HepG2 (cell line): Measurements from ENCODE around the gene EMP2. TPM values are rescaled to one million over a fixed set of nuclear protein-coding genes. Genes with fewer than 3 reads are reported as not detected.
A peak's percentile ranks its signal among the peaks of the same experiment; 100 is the strongest.

ENCODE experiments used
- ARID5B ChIP-seq: IDR thresholded peaks from 2 replicates; pipeline ENCODE4 v1.4.0; 2020; ENCODE audit warnings: mild to moderate bottlenecking, missing genetic modification reagents
- ATRX ChIP-seq: sonication (generic); formaldehyde crosslinking; IDR thresholded peaks from 2 replicates; pipeline ENCODE4 v1.4.0; 2020; ENCODE audit warnings: missing genetic modification reagents, borderline replicate concordance
- CENPBD1 ChIP-seq: sonication (generic); formaldehyde crosslinking; IDR thresholded peaks from 2 replicates; pipeline ENCODE4 v1.8.0; 2022; ENCODE audit warnings: missing genetic modification reagents, low read depth, mild to moderate bottlenecking, borderline replicate concordance
- ERF ChIP-seq: IDR thresholded peaks from 2 replicates; pipeline ENCODE4 v1.6.1; 2018; ENCODE audit warnings: missing biosample characterization, missing genetic modification reagents
- ETV5 ChIP-seq: IDR thresholded peaks from 2 replicates; pipeline ENCODE4 v1.6.1; 2018; ENCODE audit warnings: missing biosample characterization, missing genetic modification reagents, inconsistent platforms, borderline replicate concordance
- GATA4 ChIP-seq: sonication (generic); IDR thresholded peaks from 2 replicates; pipeline ENCODE4 v1.6.1; 2016; ENCODE audit warnings: antibody characterized with exemption, low read depth, borderline replicate concordance
- NR2C2 ChIP-seq: sonication (generic); formaldehyde crosslinking; IDR thresholded peaks from 2 replicates; pipeline ENCODE4 v1.4.0; 2020; ENCODE audit warnings: missing genetic modification reagents, mild to moderate bottlenecking, moderate library complexity, borderline replicate concordance
- NR2F6 ChIP-seq, 2 experiments: IDR thresholded peaks; 2 replicates each; pipeline ENCODE4 v1.6.1; 2016; ENCODE audit warnings: antibody characterized with exemption in 1 of 2, mild to moderate bottlenecking in 1 of 2
- PITX1 ChIP-seq: sonication (generic); formaldehyde crosslinking; IDR thresholded peaks from 2 replicates; pipeline ENCODE4 v1.5.1; 2020; ENCODE audit warnings: mild to moderate bottlenecking, missing genetic modification reagents
- SOX6 ChIP-seq, 2 experiments: fragments of 450-650 bp in 1 of 2; sonication (generic) in 1 of 2; formaldehyde crosslinking in 1 of 2; IDR thresholded peaks; 2 replicates each; pipeline versions ENCODE4 v1.4.0 to v1.6.1; 2017 to 2020; ENCODE audit warnings: antibody characterized with exemption in 1 of 2, mild to moderate bottlenecking in 1 of 2, missing genetic modification reagents in 1 of 2
- SRY ChIP-seq: sonication (generic); formaldehyde crosslinking; IDR thresholded peaks from 2 replicates; pipeline ENCODE4 v1.8.0; 2022; ENCODE audit warnings: mild to moderate bottlenecking, missing genetic modification reagents
- YEATS4 ChIP-seq: sonication (generic); formaldehyde crosslinking; IDR thresholded peaks from 2 replicates; pipeline ENCODE4 v1.4.0; 2020; ENCODE audit warnings: missing genetic modification reagents, borderline replicate concordance
- ZFX ChIP-seq: sonication (generic); formaldehyde crosslinking; IDR thresholded peaks from 2 replicates; pipeline ENCODE4 v1.4.0; 2020; ENCODE audit warnings: mild to moderate bottlenecking, low read depth, missing genetic modification reagents, moderate library complexity
- ZMYM4 ChIP-seq: sonication (generic); formaldehyde crosslinking; IDR thresholded peaks from 2 replicates; pipeline ENCODE4 v1.8.1; 2023; ENCODE audit warnings: mild to moderate bottlenecking, missing genetic modification reagents
- ZNF350 ChIP-seq: sonication (generic); formaldehyde crosslinking; IDR thresholded peaks from 2 replicates; pipeline ENCODE4 v1.4.0; 2020; ENCODE audit warnings: mild to moderate bottlenecking, low read depth, missing genetic modification reagents, borderline replicate concordance
- ZNF543 ChIP-seq: sonication (generic); formaldehyde crosslinking; IDR thresholded peaks from 2 replicates; pipeline ENCODE4 v1.4.0; 2020; ENCODE audit warnings: mild to moderate bottlenecking, missing genetic modification reagents
- ZNF746 ChIP-seq: sonication (generic); formaldehyde crosslinking; IDR thresholded peaks from 2 replicates; pipeline ENCODE4 v1.8.0; 2022; ENCODE audit warnings: mild to moderate bottlenecking, missing genetic modification reagents
- ZNF816 ChIP-seq: sonication (generic); formaldehyde crosslinking; IDR thresholded peaks from 2 replicates; pipeline ENCODE4 v1.8.0; 2022; ENCODE audit warnings: missing genetic modification reagents, mild to moderate bottlenecking, borderline replicate concordance
- ZSCAN29 ChIP-seq: sonication (generic); formaldehyde crosslinking; conservative IDR thresholded peaks from 2 replicates; pipeline ENCODE4 v1.4.0; 2020; ENCODE audit warnings: mild to moderate bottlenecking, missing genetic modification reagents
- polyA plus RNA-seq, 8 experiments: library from polyadenylated mRNA; depleted of rRNA in 3 of 8; stranded (reverse) in 7 of 8; unstranded in 1 of 8; fragments of >200 nt; fragmentation: Illumina TruSeq in 4 of 8; extraction: Trizol in 4 of 8; gene quantifications; 2 replicates each; pipeline versions ENCODE4 v1.2.1 to v1.2.3, GENCODE V29; 2011 to 2016; ENCODE audit warnings: low read depth in 4 of 8, missing spikeins in 1 of 8, mixed read lengths in 1 of 8; ENCODE audit not compliant: insufficient read depth in 1 of 8
- total RNA-seq, 5 experiments: library from RNA; depleted of rRNA; stranded (reverse); fragments of >200 nt; fragmentation: Illumina TruSeq; extraction: Trizol; gene quantifications; 2 replicates each; pipeline ENCODE4 v1.2.3, GENCODE V29; 2016; ENCODE audit warnings: low read depth in 1 of 5
- TF ChIP-seq, protein P1 (sequence below): sonication (generic); formaldehyde crosslinking; IDR thresholded peaks from 2 replicates; pipeline ENCODE4 v1.5.0; 2020; ENCODE audit warnings: missing genetic modification reagents, mild to moderate bottlenecking, borderline replicate concordance
- TF ChIP-seq, protein P2 (sequence below): sonication (generic); formaldehyde crosslinking; IDR thresholded peaks from 2 replicates; pipeline ENCODE4 v1.4.0; 2020; ENCODE audit warnings: missing genetic modification reagents, mild to moderate bottlenecking, borderline replicate concordance

EMP2 gene
- total and polyA plus RNA-seq, 2 of the 13 experiments (the other 11 are each of a cell fraction or from before 2014, with no cell fraction given): 24.6 to 91.2 TPM

DNA sequence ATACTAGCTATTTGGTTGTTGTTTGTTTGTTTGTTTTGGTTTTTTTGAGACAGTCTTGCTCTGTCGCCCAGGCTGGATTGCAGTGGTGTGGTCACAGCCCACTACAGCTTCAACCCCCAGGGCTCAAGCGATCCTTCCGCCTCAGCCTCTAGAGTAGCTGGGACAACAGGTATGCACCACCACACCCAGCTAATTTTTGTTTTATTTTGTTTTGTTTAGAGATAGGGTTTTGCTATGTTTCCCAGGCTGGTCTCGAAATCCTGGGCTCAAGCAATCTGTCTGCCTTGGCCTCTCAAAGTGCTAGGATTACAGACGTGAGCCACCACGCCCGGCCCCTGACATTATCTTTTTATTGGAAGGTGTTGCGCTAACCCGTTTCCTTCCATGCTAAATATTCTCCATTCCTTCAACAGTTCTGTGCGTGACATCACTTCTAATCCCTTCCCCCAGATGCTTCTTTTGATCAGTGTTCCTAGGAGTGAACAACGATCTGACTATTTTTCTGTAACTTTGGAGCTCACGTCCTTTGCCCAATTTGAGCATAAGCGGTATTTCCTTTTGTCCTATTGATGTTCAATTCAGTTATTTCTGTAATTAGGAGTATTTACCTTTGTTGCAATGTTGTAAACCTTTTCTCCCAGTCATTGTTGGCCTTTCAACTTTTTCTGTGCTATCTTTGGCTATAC, 30.2 kb upstream of the EMP2 start (continued):
- peak; percentile 60; the same call in 1 of the 2 replicates for TF ChIP-seq ZNF350 (CRISPR knock-in tag)
- peak; percentile 86; the same call in 1 of the 2 replicates for TF ChIP-seq GATA4
- TF ChIP-seq ARID5B: peak; percentile 95
- no peak for TF ChIP-seq ZMYM4
- TF ChIP-seq ZFX: peak; percentile 43; the same call in 1 of the 2 replicates
- TF ChIP-seq, protein P1, sequence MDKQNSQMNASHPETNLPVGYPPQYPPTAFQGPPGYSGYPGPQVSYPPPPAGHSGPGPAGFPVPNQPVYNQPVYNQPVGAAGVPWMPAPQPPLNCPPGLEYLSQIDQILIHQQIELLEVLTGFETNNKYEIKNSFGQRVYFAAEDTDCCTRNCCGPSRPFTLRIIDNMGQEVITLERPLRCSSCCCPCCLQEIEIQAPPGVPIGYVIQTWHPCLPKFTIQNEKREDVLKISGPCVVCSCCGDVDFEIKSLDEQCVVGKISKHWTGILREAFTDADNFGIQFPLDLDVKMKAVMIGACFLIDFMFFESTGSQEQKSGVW (CRISPR knock-in tag): no peak
- TF ChIP-seq SOX6 (IDR thresholded peaks at IDR 0.05): no peak
- TF ChIP-seq SOX6 (CRISPR knock-in tag; IDR thresholded peaks at IDR 0.05): peak; percentile 96
- no peak for TF ChIP-seq ATRX
- 0 out of 2 replicates have a peak, but pooled peaks have one; percentile 37 for TF ChIP-seq NR2C2 (CRISPR knock-in tag)
- no peak for TF ChIP-seq SRY
- TF ChIP-seq ETV5: peak; percentile 87; the same call in 1 of the 2 replicates
- TF ChIP-seq YEATS4 (CRISPR knock-in tag): peak; percentile 74; the same call in 1 of the 2 replicates
- peak; percentile 64; the same call in 1 of the 2 replicates for TF ChIP-seq NR2F6 (IDR thresholded peaks at IDR 0.05)
- TF ChIP-seq NR2F6 (CRISPR knock-in tag; IDR thresholded peaks at IDR 0.05): peak; percentile 86
- peak; percentile 90 for TF ChIP-seq ZSCAN29
- TF ChIP-seq CENPBD1 (CRISPR knock-in tag): no peak
- TF ChIP-seq, protein P2, sequence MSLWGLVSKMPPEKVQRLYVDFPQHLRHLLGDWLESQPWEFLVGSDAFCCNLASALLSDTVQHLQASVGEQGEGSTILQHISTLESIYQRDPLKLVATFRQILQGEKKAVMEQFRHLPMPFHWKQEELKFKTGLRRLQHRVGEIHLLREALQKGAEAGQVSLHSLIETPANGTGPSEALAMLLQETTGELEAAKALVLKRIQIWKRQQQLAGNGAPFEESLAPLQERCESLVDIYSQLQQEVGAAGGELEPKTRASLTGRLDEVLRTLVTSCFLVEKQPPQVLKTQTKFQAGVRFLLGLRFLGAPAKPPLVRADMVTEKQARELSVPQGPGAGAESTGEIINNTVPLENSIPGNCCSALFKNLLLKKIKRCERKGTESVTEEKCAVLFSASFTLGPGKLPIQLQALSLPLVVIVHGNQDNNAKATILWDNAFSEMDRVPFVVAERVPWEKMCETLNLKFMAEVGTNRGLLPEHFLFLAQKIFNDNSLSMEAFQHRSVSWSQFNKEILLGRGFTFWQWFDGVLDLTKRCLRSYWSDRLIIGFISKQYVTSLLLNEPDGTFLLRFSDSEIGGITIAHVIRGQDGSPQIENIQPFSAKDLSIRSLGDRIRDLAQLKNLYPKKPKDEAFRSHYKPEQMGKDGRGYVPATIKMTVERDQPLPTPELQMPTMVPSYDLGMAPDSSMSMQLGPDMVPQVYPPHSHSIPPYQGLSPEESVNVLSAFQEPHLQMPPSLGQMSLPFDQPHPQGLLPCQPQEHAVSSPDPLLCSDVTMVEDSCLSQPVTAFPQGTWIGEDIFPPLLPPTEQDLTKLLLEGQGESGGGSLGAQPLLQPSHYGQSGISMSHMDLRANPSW (CRISPR knock-in tag): peak; percentile 97; the same call in 1 of the 2 replicates
- peak; percentile 96 for TF ChIP-seq PITX1
- TF ChIP-seq ZNF543: peak; percentile 22; the same call in 1 of the 2 replicates
- TF ChIP-seq ZNF816 (CRISPR knock-in tag): peak; percentile 60; the same call in 1 of the 2 replicates
- peak; percentile 89 for TF ChIP-seq ERF (CRISPR knock-in tag)
- TF ChIP-seq ZNF746 (CRISPR knock-in tag): peak; percentile 40; the same call in 1 of the 2 replicates
